Tibial nerve (tissue), 4 donors: ENCODE data around the gene S100A14. TPM values are rescaled to one million over a fixed set of nuclear protein-coding genes. Genes with fewer than 3 reads are reported as not detected.

Source experiments
- DNase-seq, 2 donors: peaks; one replicate each; pipeline ENCODE4 v3.0.0-alpha.2; 2019; ENCODE audit warnings: low spot score in 2 of 2
- H3K27ac ChIP-seq, 4 donors: fragments of 200-600 bp; sonication (generic) in 3 of 4; one replicate each; pipeline ENCODE4 v1.5.1; 2017 to 2019; ENCODE audit warnings: mild to moderate bottlenecking in 1 of 4
- H3K27me3 ChIP-seq, 2 donors: fragments of 200-600 bp; sonication (generic) in 1 of 2; one replicate each; pipeline versions ENCODE4 v1.5.1 to v1.6.0; 2017 to 2019
- H3K36me3 ChIP-seq, 3 donors: fragments of 200-600 bp; sonication (generic); one replicate each; pipeline ENCODE4 v1.5.1; 2018 to 2019
- H3K4me1 ChIP-seq, 4 donors: fragments of 200-600 bp; sonication (generic) in 3 of 4; one replicate each; pipeline ENCODE4 v1.5.1; 2017 to 2019
- H3K4me3 ChIP-seq, 4 donors: fragments of 200-600 bp; sonication (generic) in 3 of 4; one replicate each; pipeline ENCODE4 v1.5.1; 2017 to 2019; ENCODE audit warnings: mild to moderate bottlenecking in 1 of 4, moderate library complexity in 1 of 4
- H3K9me3 ChIP-seq, 4 donors: fragments of 200-600 bp; sonication (generic) in 3 of 4; one replicate each; pipeline ENCODE4 v1.5.1; 2017 to 2019
- EP300 ChIP-seq, 2 donors: sonication (generic); formaldehyde crosslinking; IDR thresholded peaks; one replicate each; pipeline ENCODE4 v1.6.1; 2017; ENCODE audit warnings: antibody characterized with exemption in 2 of 2, mild to moderate bottlenecking in 1 of 2
- POLR2A ChIP-seq, 2 donors: fragments of 450-650 bp; IDR thresholded peaks; one replicate each; pipeline ENCODE4 v1.6.1; 2017; ENCODE audit warnings: antibody characterized with exemption in 2 of 2, mild to moderate bottlenecking in 2 of 2, moderate library complexity in 2 of 2
- WGBS, 2 donors: methylation state at CpG; one replicate each; pipeline ENCODE4 v1.1.5; 2018; 5-methylcytosine and 5-hydroxymethylcytosine counted together
- total RNA-seq, 4 donors: library from RNA; depleted of rRNA; stranded (reverse); fragments of >200 nt; gene quantifications; one replicate each; pipeline ENCODE4 v1.1.0, GENCODE V29; 2016
- TF ChIP-seq, protein P1 (sequence below), 5 experiments: fragments of 200-600 bp in 3 of 5; fragments of 450-650 bp in 2 of 5; sonication (generic) in 3 of 5; IDR thresholded peaks; one replicate each; pipeline ENCODE4 v1.5.1; 2016 to 2019; ENCODE audit warnings: antibody characterized with exemption in 5 of 5, mild to moderate bottlenecking in 3 of 5, moderate library complexity in 2 of 5

The S100A14 gene
- total RNA-seq, 4 donors from 2014 or later = 15.3 TPM; not detected in 3

DNA sequence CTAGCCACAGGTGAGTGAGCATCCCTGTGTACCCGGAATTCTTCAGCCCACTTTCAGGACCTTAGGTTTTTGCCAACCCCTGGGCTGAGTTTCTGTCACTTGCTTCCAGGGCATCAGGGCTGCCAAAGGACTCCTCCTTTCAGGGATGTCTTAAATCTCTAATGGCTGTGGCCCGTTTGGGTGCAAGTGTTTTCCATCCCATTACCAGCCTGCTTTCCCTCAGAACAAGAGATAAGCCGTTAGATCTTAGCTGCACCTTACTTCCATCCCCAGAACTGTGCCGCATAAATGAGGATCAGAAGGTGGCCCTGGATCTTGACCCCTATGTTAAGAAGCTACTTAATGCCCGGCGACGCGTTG lies 43.0 kb upstream of the S100A14 start:
- TF ChIP-seq, protein P1, sequence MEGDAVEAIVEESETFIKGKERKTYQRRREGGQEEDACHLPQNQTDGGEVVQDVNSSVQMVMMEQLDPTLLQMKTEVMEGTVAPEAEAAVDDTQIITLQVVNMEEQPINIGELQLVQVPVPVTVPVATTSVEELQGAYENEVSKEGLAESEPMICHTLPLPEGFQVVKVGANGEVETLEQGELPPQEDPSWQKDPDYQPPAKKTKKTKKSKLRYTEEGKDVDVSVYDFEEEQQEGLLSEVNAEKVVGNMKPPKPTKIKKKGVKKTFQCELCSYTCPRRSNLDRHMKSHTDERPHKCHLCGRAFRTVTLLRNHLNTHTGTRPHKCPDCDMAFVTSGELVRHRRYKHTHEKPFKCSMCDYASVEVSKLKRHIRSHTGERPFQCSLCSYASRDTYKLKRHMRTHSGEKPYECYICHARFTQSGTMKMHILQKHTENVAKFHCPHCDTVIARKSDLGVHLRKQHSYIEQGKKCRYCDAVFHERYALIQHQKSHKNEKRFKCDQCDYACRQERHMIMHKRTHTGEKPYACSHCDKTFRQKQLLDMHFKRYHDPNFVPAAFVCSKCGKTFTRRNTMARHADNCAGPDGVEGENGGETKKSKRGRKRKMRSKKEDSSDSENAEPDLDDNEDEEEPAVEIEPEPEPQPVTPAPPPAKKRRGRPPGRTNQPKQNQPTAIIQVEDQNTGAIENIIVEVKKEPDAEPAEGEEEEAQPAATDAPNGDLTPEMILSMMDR (IDR thresholded peaks at IDR 0.05) = no peak
- no peak for TF ChIP-seq EP300 (IDR thresholded peaks at IDR 0.05)
- TF ChIP-seq POLR2A (IDR thresholded peaks at IDR 0.05) = no peak
- H3K27ac ChIP-seq = peak overlapping the region; percentile 90 to 99 (median 92)
- WGBS, 2 donors = 31 to 32% methylated on average over 8 of the region's 8 CpGs

GRCh38 chr1:153658400-153659174 lies 42.5 kb upstream of the S100A14 start, which contains the start of gene SNAPIN:
Gene SNAPIN, plus strand, starts transcription at chr1:153658703. Its CDS starts 41 bp downstream, at chr1:153658744.
- DNase-seq = peak; percentile 82 to 88
- TF ChIP-seq, protein P1 (IDR thresholded peaks at IDR 0.05) = peak in 4 of 5 experiments; percentile 18 to 58 (median 25)
- TF ChIP-seq EP300 (IDR thresholded peaks at IDR 0.05) (peak; percentile 90 to 93), POLR2A (IDR thresholded peaks at IDR 0.05) (peak in 1 of 2 donors; percentile 65)
- H3K9me3 ChIP-seq = no peaks in the 10 kb centered on the region
- peaks cover 0 to 35% (median 6%) of the 10 kb centered on the region in 3 donors for H3K36me3 ChIP-seq
- H3K27ac ChIP-seq = peak within 1 kb of the TSS; percentile 90 to 99 (median 92)
- 3% methylated on average over 45 to 50 of the region's 53 CpGs for WGBS, 2 donors
- H3K27me3 ChIP-seq = no peaks in the 10 kb centered on the region
- peak within 1 kb of the TSS; percentile 46 to 79 (median 72) for H3K4me3 ChIP-seq
- peaks cover 0 to 17% (median 4%) of the 10 kb centered on the region in 4 donors for H3K4me1 ChIP-seq

More for the DNA sequence above, 43.0 kb upstream of the S100A14 start:
- no peaks in the 10 kb centered on the region for H3K9me3 ChIP-seq
- peaks cover 0 to 17% (median 4%) of the 10 kb centered on the region in 4 donors for H3K4me1 ChIP-seq
- peak overlapping the region; percentile 46 to 79 (median 72) for H3K4me3 ChIP-seq
- DNase-seq = no peak
- H3K27me3 ChIP-seq = no peaks in the 10 kb centered on the region
- peaks cover 0 to 41% (median 7%) of the 10 kb centered on the region in 3 donors for H3K36me3 ChIP-seq

- WGBS, 2 donors = 77 to 83% methylated on average over 3 of the region's 3 CpGs
- Histone ChIP-seq H3K4me3 (no peak overlapping the region), H3K27ac (no peak overlapping the region), H3K27me3 (no peaks in the 10 kb centered on the region), H3K4me1 (peaks cover 0 to 17% (median 4%) of the 10 kb centered on the region in 4 donors), H3K9me3 (no peaks in the 10 kb centered on the region), H3K36me3 (peaks cover 0 to 5% (median 0%) of the 10 kb centered on the region in 3 donors)
- no peak for DNase-seq
- TF ChIP-seq EP300 (IDR thresholded peaks at IDR 0.05) (no peak), POLR2A (IDR thresholded peaks at IDR 0.05) (no peak)
- TF ChIP-seq, protein P1 (IDR thresholded peaks at IDR 0.05) = no peak
Observed at GRCh38 chr1:153655333-153655732, 39.2 kb upstream of the S100A14 start.

DNA sequence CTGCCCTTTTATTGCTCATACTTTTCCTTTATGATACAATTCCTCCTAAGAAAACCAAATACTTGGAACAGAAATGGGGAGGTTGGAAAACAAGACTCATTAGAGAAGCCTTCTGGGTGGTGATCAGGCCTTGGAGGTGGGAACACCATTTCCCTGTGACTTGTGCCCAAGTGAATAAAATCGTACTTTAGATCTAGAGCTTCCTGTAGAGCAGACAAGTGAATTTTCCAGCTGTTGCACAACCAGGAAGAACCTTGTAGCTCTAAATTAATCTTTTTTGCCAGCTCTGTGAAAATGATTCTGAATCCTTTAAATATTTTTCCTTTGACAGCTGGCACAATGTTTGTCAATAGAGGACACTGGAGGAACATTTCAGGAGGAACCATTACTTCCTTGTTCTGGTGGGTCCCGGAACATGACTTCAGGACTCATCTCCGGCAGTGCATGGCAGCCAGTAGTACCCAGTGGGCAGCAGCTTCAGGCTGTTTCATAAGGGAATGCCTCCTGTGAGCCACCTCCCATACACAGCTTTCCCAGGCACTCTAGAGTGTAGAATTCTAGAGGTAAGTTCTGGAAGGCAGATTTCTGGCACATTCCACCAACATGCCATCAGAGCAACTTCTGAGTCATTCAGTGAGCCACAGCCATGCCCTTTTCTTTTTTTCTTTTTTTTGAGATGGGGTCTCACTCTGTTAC lies 36.8 kb upstream of the S100A14 start:
- Histone ChIP-seq H3K36me3 (no peaks in the 10 kb centered on the region), H3K4me3 (no peak overlapping the region), H3K27ac (peak overlapping the region in 2 of 4 donors; percentile 9 to 46), H3K9me3 (no peaks in the 10 kb centered on the region), H3K27me3 (no peaks in the 10 kb centered on the region), H3K4me1 (peaks cover 0 to 10% (median 1%) of the 10 kb centered on the region in 4 donors)
- DNase-seq = no peak
- 62 to 71% methylated on average over 3 of the region's 3 CpGs for WGBS, 2 donors
- TF ChIP-seq EP300 (IDR thresholded peaks at IDR 0.05) = peak in 1 of 2 donors; percentile 36
- no peak for TF ChIP-seq POLR2A (IDR thresholded peaks at IDR 0.05)
- TF ChIP-seq, protein P1 (IDR thresholded peaks at IDR 0.05) = no peak
